ENCODE results near the gene TBC1D5. TPM values are rescaled to one million over a fixed set of nuclear protein-coding genes. Genes with fewer than 3 reads are reported as not detected.

Gene TBC1D5
- total RNA-seq, 1 experiment from 2014 or later: 33.9 TPM

DNA sequence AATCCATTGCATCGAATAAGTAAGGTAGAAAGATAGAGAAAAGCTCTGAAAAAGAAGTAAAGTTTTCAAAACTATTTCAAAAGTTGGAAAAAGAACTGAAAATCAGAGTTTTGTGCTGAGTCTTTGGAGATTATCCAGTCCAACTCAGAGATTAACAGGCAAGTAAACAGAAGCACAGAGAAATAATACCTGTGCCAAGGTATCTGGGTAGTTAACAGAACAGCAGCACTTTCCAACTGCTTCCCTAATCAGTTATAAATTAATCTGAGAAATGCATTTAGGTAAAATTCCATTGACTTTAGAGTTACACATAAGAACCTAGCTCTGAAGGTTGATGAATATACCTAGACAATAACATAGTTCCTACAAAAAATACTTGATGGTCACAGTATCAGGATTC, 355.3 kb downstream of the TBC1D5 start:
- no peak overlapping the region for H3K9ac ChIP-seq (ENCODE audit: low read length)
- H3K9me2 ChIP-seq (ENCODE audit: insufficient read depth): no peaks in the 10 kb centered on the region
- H3K27me3 ChIP-seq (ENCODE audit: insufficient read depth, low read length): no peaks in the 10 kb centered on the region
- no peak overlapping the region for H3K4me2 ChIP-seq (ENCODE audit: low read length)
- DNase-seq (ENCODE audit: low read depth, low spot score): no peak
- TF ChIP-seq, protein P1, sequence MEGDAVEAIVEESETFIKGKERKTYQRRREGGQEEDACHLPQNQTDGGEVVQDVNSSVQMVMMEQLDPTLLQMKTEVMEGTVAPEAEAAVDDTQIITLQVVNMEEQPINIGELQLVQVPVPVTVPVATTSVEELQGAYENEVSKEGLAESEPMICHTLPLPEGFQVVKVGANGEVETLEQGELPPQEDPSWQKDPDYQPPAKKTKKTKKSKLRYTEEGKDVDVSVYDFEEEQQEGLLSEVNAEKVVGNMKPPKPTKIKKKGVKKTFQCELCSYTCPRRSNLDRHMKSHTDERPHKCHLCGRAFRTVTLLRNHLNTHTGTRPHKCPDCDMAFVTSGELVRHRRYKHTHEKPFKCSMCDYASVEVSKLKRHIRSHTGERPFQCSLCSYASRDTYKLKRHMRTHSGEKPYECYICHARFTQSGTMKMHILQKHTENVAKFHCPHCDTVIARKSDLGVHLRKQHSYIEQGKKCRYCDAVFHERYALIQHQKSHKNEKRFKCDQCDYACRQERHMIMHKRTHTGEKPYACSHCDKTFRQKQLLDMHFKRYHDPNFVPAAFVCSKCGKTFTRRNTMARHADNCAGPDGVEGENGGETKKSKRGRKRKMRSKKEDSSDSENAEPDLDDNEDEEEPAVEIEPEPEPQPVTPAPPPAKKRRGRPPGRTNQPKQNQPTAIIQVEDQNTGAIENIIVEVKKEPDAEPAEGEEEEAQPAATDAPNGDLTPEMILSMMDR (IDR thresholded peaks at IDR 0.05 in 2 of 3, conservative IDR thresholded peaks at IDR 0.05 in 1 of 3; ENCODE audit: borderline replicate concordance in 1 of 3, insufficient read depth in 1 of 3, low read depth in 2 of 3, low read length in 2 of 3): no peak
- TF ChIP-seq EZH2 (IDR thresholded peaks at IDR 0.05) (no peak), POLR2A (IDR thresholded peaks at IDR 0.05; ENCODE audit: borderline replicate concordance, extremely low read depth, insufficient read depth, insufficient read length) (no peak), SIN3A (IDR thresholded peaks at IDR 0.05; ENCODE audit: low read depth) (no peak), MAX (IDR thresholded peaks at IDR 0.05) (no peak), SRF (IDR thresholded peaks at IDR 0.05; ENCODE audit: low read depth) (no peak), ZNF274 (IDR thresholded peaks at IDR 0.05; ENCODE audit: low read depth, low read length) (no peak), RAD21 (IDR thresholded peaks at IDR 0.05; ENCODE audit: low read depth) (no peak), CEBPB (IDR thresholded peaks at IDR 0.05; ENCODE audit: low read depth) (no peak), FOSL1 (IDR thresholded peaks at IDR 0.05; ENCODE audit: low read depth) (no peak), CBX3 (IDR thresholded peaks at IDR 0.05; ENCODE audit: low read depth) (no peak), ZBTB33 (IDR thresholded peaks at IDR 0.05; ENCODE audit: extremely low read depth, insufficient replicate concordance, low read length) (no peak), YY1 (IDR thresholded peaks at IDR 0.05; ENCODE audit: extremely low read depth, insufficient replicate concordance, low read depth, low read length) (no peak), TCF7L2 (IDR thresholded peaks at IDR 0.05; ENCODE audit: borderline replicate concordance, extremely low read depth, insufficient read depth, insufficient read length) (no peak)
- H3K4me3 ChIP-seq (replicated peaks in 1 of 2; ENCODE audit: low read depth in 1 of 2, low read length in 2 of 2): no peak overlapping the region
- CTCF ChIA-PET: no interaction called here
- no peaks in the 10 kb centered on the region for H4K20me1 ChIP-seq (ENCODE audit: insufficient read depth)
- H3K79me2 ChIP-seq (ENCODE audit: insufficient read depth, low read length): no peaks in the 10 kb centered on the region
- intact Hi-C loops (cut with micrococcal nuclease): no loop called here
- no peak overlapping the region for H3K27ac ChIP-seq (ENCODE audit: low read depth, low read length)
- POLR2A ChIA-PET: no interaction called here
- RAD21 ChIA-PET (ENCODE audit: low non-redundant PET in 1 of 2, low total read pairs in 2 of 2, uncharacterized antibody in 2 of 2, unreplicated experiment in 2 of 2): no interaction called here
- no peak overlapping the region for H2AFZ ChIP-seq (ENCODE audit: low read depth, low read length, poor library complexity, severe bottlenecking)
- H3K9me3 ChIP-seq (ENCODE audit: control insufficient read depth in 1 of 2, insufficient read depth in 1 of 2, low read depth in 1 of 2, low read length in 2 of 2): no peaks in the 10 kb centered on the region
- no peak for ATAC-seq
- H3K4me1 ChIP-seq (ENCODE audit: control insufficient read depth in 1 of 2, insufficient read depth in 2 of 2, low read length in 2 of 2): no peaks in the 10 kb centered on the region
- BruUV-seq (replicated peaks): no TSS peak
- no peaks in the 10 kb centered on the region for H3K36me3 ChIP-seq (ENCODE audit: control insufficient read depth in 1 of 2, insufficient read depth in 2 of 2, low read length in 2 of 2)

Data from HCT116 (cell line).